ENCODE results near the gene DDOST.
A peak's percentile ranks its signal among the peaks of the same experiment; 100 is the strongest.
"Not testable (repeated sequence)": the region's sequence is repeated elsewhere in the genome, so short reads cannot be mapped to it uniquely, and the experiment has no call there.

DDOST gene

GRCh38 chr1:20673626-20674025 lies 12.5 kb upstream of the DDOST start:
- not testable (repeated sequence) for H3K4me3 ChIP-seq (ENCODE audit: low read length); H3K27ac ChIP-seq (ENCODE audit: low read depth, low read length); H3K4me1 ChIP-seq (ENCODE audit: insufficient read depth, low read length); H3K9ac ChIP-seq (ENCODE audit: low read depth, low read length); H3K9me3 ChIP-seq (ENCODE audit: insufficient read depth, low read depth, low read length); H3K27me3 ChIP-seq (ENCODE audit: insufficient read depth, low read length)
- peaks cover 12% of the 10 kb centered on the region; the same call in 1 of the 2 replicates for H3K36me3 ChIP-seq (ENCODE audit: insufficient read depth, low read length)
- 93% methylated on average over 10 of the region's 11 CpGs for WGBS

GRCh38 chr1:20672265-20672632 lies 11.1 kb upstream of the DDOST start:
- no peak overlapping the region for H3K27ac ChIP-seq (ENCODE audit: low read depth, low read length)
- WGBS, result 91% methylated on average over 4 of the region's 4 CpGs
- no peak overlapping the region for H3K4me3 ChIP-seq (ENCODE audit: low read length)
- no peaks in the 10 kb centered on the region for H3K4me1 ChIP-seq (ENCODE audit: insufficient read depth, low read length)
- no peaks in the 10 kb centered on the region for H3K27me3 ChIP-seq (ENCODE audit: insufficient read depth, low read length)
- H3K9ac ChIP-seq (ENCODE audit: low read depth, low read length), result no peak overlapping the region
- peaks cover 8% of the 10 kb centered on the region; the same call in 1 of the 2 replicates for H3K36me3 ChIP-seq (ENCODE audit: insufficient read depth, low read length)
- no peaks in the 10 kb centered on the region for H3K9me3 ChIP-seq (ENCODE audit: insufficient read depth, low read depth, low read length)

- 95% methylated on average over 5 of the region's 5 CpGs for WGBS
- no peak overlapping the region for H3K27ac ChIP-seq (ENCODE audit: low read depth, low read length)
- H3K9ac ChIP-seq (ENCODE audit: low read depth, low read length), result no peak overlapping the region
- no peak overlapping the region for H3K4me3 ChIP-seq (ENCODE audit: low read length)
- H3K36me3 ChIP-seq (ENCODE audit: insufficient read depth, low read length), result peaks cover 6% of the 10 kb centered on the region; the same call in 1 of the 2 replicates
- H3K27me3 ChIP-seq (ENCODE audit: insufficient read depth, low read length), result no peaks in the 10 kb centered on the region
- no peaks in the 10 kb centered on the region for H3K4me1 ChIP-seq (ENCODE audit: insufficient read depth, low read length)
- no peaks in the 10 kb centered on the region for H3K9me3 ChIP-seq (ENCODE audit: insufficient read depth, low read depth, low read length)
Measured at GRCh38 chr1:20670936-20671335, 9.8 kb upstream of the DDOST start.

- H3K27me3 ChIP-seq (ENCODE audit: insufficient read depth, low read length), result no peaks in the 10 kb centered on the region
- H3K4me3 ChIP-seq (ENCODE audit: low read length), result no peak overlapping the region
- 95% methylated on average over 1 of the region's 1 CpG for WGBS
- H3K4me1 ChIP-seq (ENCODE audit: insufficient read depth, low read length), result no peaks in the 10 kb centered on the region
- no peak overlapping the region for H3K27ac ChIP-seq (ENCODE audit: low read depth, low read length)
- no peak overlapping the region for H3K9ac ChIP-seq (ENCODE audit: low read depth, low read length)
- peaks cover 6% of the 10 kb centered on the region; the same call in 1 of the 2 replicates for H3K36me3 ChIP-seq (ENCODE audit: insufficient read depth, low read length)
- no peaks in the 10 kb centered on the region for H3K9me3 ChIP-seq (ENCODE audit: insufficient read depth, low read depth, low read length)
Measured at GRCh38 chr1:20668581-20668980, 7.4 kb upstream of the DDOST start.

GRCh38 chr1:20666804-20667203 lies 5.6 kb upstream of the DDOST start:
- H3K9ac ChIP-seq (ENCODE audit: low read depth, low read length), result no peak overlapping the region
- no peak overlapping the region for H3K4me3 ChIP-seq (ENCODE audit: low read length)
- peaks cover 6% of the 10 kb centered on the region; the same call in 1 of the 2 replicates for H3K36me3 ChIP-seq (ENCODE audit: insufficient read depth, low read length)
- H3K9me3 ChIP-seq (ENCODE audit: insufficient read depth, low read depth, low read length), result no peaks in the 10 kb centered on the region
- no peaks in the 10 kb centered on the region for H3K27me3 ChIP-seq (ENCODE audit: insufficient read depth, low read length)
- 100% methylated on average over 1 of the region's 1 CpG for WGBS
- 0 out of 2 replicates have a peak, but pooled peaks cover 4% of the 10 kb centered on the region for H3K4me1 ChIP-seq (ENCODE audit: insufficient read depth, low read length)
- no peak overlapping the region for H3K27ac ChIP-seq (ENCODE audit: low read depth, low read length)

GRCh38 chr1:20666146-20666545 lies 5.0 kb upstream of the DDOST start:
- 83% methylated on average over 16 of the region's 16 CpGs for WGBS
- Histone ChIP-seq H3K4me3 (ENCODE audit: low read length) (no peak overlapping the region), H3K9ac (ENCODE audit: low read depth, low read length) (no peak overlapping the region), H3K36me3 (ENCODE audit: insufficient read depth, low read length) (peaks cover 4% of the 10 kb centered on the region; the same call in 1 of the 2 replicates), H3K9me3 (ENCODE audit: insufficient read depth, low read depth, low read length) (no peaks in the 10 kb centered on the region), H3K27me3 (ENCODE audit: insufficient read depth, low read length) (no peaks in the 10 kb centered on the region), H3K4me1 (ENCODE audit: insufficient read depth, low read length) (0 out of 2 replicates have a peak, but pooled peaks cover 4% of the 10 kb centered on the region), H3K27ac (ENCODE audit: low read depth, low read length) (no peak overlapping the region)

- no peaks in the 10 kb centered on the region for H3K9me3 ChIP-seq (ENCODE audit: insufficient read depth, low read depth, low read length)
- no peaks in the 10 kb centered on the region for H3K36me3 ChIP-seq (ENCODE audit: insufficient read depth, low read length)
- H3K27ac ChIP-seq (ENCODE audit: low read depth, low read length), result no peak overlapping the region
- no peak overlapping the region for H3K4me3 ChIP-seq (ENCODE audit: low read length)
- H3K9ac ChIP-seq (ENCODE audit: low read depth, low read length), result no peak overlapping the region
- no peaks in the 10 kb centered on the region for H3K27me3 ChIP-seq (ENCODE audit: insufficient read depth, low read length)
- WGBS, result 83% methylated on average over 12 of the region's 12 CpGs
- H3K4me1 ChIP-seq (ENCODE audit: insufficient read depth, low read length), result 0 out of 2 replicates have a peak, but pooled peaks cover 4% of the 10 kb centered on the region
Measured at GRCh38 chr1:20665726-20666125, 4.6 kb upstream of the DDOST start.

GRCh38 chr1:20663969-20664715 lies 3.0 kb upstream of the DDOST start:
- Histone ChIP-seq H3K27me3 (ENCODE audit: insufficient read depth, low read length) (no peaks in the 10 kb centered on the region), H3K4me1 (ENCODE audit: insufficient read depth, low read length) (peaks cover 11% of the 10 kb centered on the region; the same call in 1 of the 2 replicates), H3K36me3 (ENCODE audit: insufficient read depth, low read length) (peaks cover 9% of the 10 kb centered on the region), H3K9ac (ENCODE audit: low read depth, low read length) (no peak overlapping the region), H3K27ac (ENCODE audit: low read depth, low read length) (no peak overlapping the region), H3K4me3 (ENCODE audit: low read length) (no peak overlapping the region), H3K9me3 (ENCODE audit: insufficient read depth, low read depth, low read length) (no peaks in the 10 kb centered on the region)
- WGBS, result 88% methylated on average over 12 of the region's 12 CpGs

GRCh38 chr1:20663365-20663764 lies 2.2 kb upstream of the DDOST start:
- H3K27me3 ChIP-seq (ENCODE audit: insufficient read depth, low read length), result no peaks in the 10 kb centered on the region
- H3K4me3 ChIP-seq (ENCODE audit: low read length), result no peak overlapping the region
- no peak overlapping the region for H3K27ac ChIP-seq (ENCODE audit: low read depth, low read length)
- 84% methylated on average over 1 of the region's 1 CpG for WGBS
- H3K9me3 ChIP-seq (ENCODE audit: insufficient read depth, low read depth, low read length), result no peaks in the 10 kb centered on the region
- H3K36me3 ChIP-seq (ENCODE audit: insufficient read depth, low read length), result peaks cover 17% of the 10 kb centered on the region
- H3K4me1 ChIP-seq (ENCODE audit: insufficient read depth, low read length), result peaks cover 11% of the 10 kb centered on the region; the same call in 1 of the 2 replicates
- no peak overlapping the region for H3K9ac ChIP-seq (ENCODE audit: low read depth, low read length)

GRCh38 chr1:20662110-20662475 lies 924 bp upstream of the DDOST start:
- Histone ChIP-seq H3K27me3 (ENCODE audit: insufficient read depth, low read length) (no peaks in the 10 kb centered on the region), H3K9ac (ENCODE audit: low read depth, low read length) (peak overlapping the region; percentile 86), H3K4me1 (ENCODE audit: insufficient read depth, low read length) (peaks cover 11% of the 10 kb centered on the region; the same call in 1 of the 2 replicates), H3K9me3 (ENCODE audit: insufficient read depth, low read depth, low read length) (no peaks in the 10 kb centered on the region), H3K36me3 (ENCODE audit: insufficient read depth, low read length) (peaks cover 29% of the 10 kb centered on the region), H3K4me3 (ENCODE audit: low read length) (peak overlapping the region; percentile 93), H3K27ac (ENCODE audit: low read depth, low read length) (peak overlapping the region; percentile 76)
- 65% methylated on average over 7 of the region's 7 CpGs for WGBS

GRCh38 chr1:20660847-20661206 lies 342 bp downstream of the DDOST start:
- Histone ChIP-seq H3K36me3 (ENCODE audit: insufficient read depth, low read length) (peaks cover 42% of the 10 kb centered on the region), H3K4me1 (ENCODE audit: insufficient read depth, low read length) (peaks cover 11% of the 10 kb centered on the region; the same call in 1 of the 2 replicates), H3K4me3 (ENCODE audit: low read length) (peak overlapping the region; percentile 93), H3K27ac (ENCODE audit: low read depth, low read length) (peak overlapping the region; percentile 17; the same call in 1 of the 2 replicates), H3K27me3 (ENCODE audit: insufficient read depth, low read length) (no peaks in the 10 kb centered on the region), H3K9me3 (ENCODE audit: insufficient read depth, low read depth, low read length) (no peaks in the 10 kb centered on the region), H3K9ac (ENCODE audit: low read depth, low read length) (peak overlapping the region; percentile 86)
- WGBS, result under 1% methylated on average over 20 of the region's 20 CpGs
